ENCODE measurements around the gene ATP1A1. TPM values are rescaled to one million over a fixed set of nuclear protein-coding genes. Genes with fewer than 3 reads are reported as not detected.

ATP1A1 gene
- total RNA-seq, result 69.0 and 101 TPM in 2 replicates

DNA sequence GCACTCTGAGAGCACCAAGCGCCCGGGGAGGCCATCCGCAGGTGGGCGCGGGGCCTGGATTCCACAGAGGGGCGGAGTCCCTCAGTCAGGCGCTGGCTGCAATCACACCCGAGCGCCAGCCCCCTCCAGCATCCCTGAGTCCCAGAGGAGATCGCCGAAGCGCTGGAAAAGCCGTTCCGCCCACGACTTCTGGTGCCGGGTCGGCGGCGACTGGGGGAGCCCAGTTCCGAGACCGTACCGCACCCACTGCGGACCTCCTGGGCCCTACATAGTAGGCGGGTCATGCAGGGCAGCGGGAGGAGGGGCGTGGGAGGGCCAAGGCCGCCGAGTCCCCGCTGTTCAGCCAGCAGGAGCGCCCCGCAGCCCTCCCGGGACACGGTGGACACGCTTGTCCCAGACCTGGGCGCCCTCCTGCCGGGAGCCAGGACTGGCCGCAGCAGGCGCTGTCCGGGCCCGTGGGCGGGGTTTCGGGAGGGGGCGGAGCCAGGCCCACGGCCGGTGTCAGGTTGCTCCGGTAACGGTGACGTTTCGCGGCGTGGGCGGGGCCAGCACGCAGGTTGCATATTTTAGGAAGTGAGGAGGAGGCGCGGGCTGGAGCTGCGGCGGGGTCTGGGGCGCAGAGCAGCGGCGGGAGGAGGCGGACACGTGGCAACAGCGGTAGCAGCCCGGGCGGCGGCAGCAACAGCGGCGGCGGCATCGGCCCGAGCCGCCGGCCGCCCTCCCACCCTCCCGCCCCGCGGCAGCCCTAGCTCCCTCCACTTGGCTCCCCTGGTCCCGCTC is at the start of gene ATP1A1:
Gene ATP1A1 (plus strand): TSS at position 594 of the 780 bp plus-strand sequence. CDS start 268 bp downstream, outside the sequence.

Other genes starting within 250 kb of the ATP1A1 start
- gene CD58, start 197.8 kb downstream of the ATP1A1 start, total RNA-seq, result 4.1 and 5.4 TPM in 2 replicates

Data from bronchial smooth muscle cell (primary cell).